Testis (tissue), 3 donors: ENCODE data around the gene DNER. TPM values are rescaled to one million over a fixed set of nuclear protein-coding genes. Genes with fewer than 3 reads are reported as not detected.

ENCODE experiments used
- DNase-seq: peaks from one replicate; pipeline ENCODE4 v3.0.0-alpha.2; 2019
- H3K27ac ChIP-seq, 2 donors: fragments of 200-600 bp; sonication (generic); one replicate each; pipeline ENCODE4 v1.5.1; 2019
- H3K27me3 ChIP-seq: fragments of 200-600 bp; sonication (generic); one replicate; pipeline ENCODE4 v1.5.1; 2019
- H3K36me3 ChIP-seq: fragments of 200-600 bp; sonication (generic); one replicate; pipeline ENCODE4 v1.5.1; 2017; ENCODE audit warnings: low read depth; ENCODE audit errors: missing control alignments
- H3K4me1 ChIP-seq: fragments of 200-600 bp; sonication (generic); one replicate; pipeline ENCODE4 v1.5.1; 2019
- H3K4me3 ChIP-seq, 2 donors: fragments of 200-600 bp; sonication (generic); one replicate each; pipeline ENCODE4 v1.5.1; 2017 to 2019
- H3K9me3 ChIP-seq: fragments of 200-600 bp; sonication (generic); one replicate; pipeline ENCODE4 v1.5.1; 2017
- CTCF ChIP-seq, 3 experiments: fragments of 450-650 bp in 2 of 3; fragments of 200-600 bp in 1 of 3; sonication (generic) in 1 of 3; IDR thresholded peaks; one replicate each; pipeline ENCODE4 v1.5.1; 2016 to 2019; ENCODE audit warnings: antibody characterized with exemption in 3 of 3, mild to moderate bottlenecking in 2 of 3, moderate library complexity in 1 of 3
- POLR2A ChIP-seq: fragments of 450-650 bp; IDR thresholded peaks from one replicate; pipeline ENCODE4 v1.6.1; 2017; ENCODE audit warnings: antibody characterized with exemption, mild to moderate bottlenecking, moderate library complexity
- WGBS, 2 donors: methylation state at CpG; one replicate each; pipeline ENCODE4 v1.1.5; 2018; 5-methylcytosine and 5-hydroxymethylcytosine counted together
- intact Hi-C: fragments of 100-400 bp; cut with DNase I; formaldehyde crosslinking; loops from one replicate; pipeline ENCODE4 v1.15.1; 2023; ENCODE audit warnings: low total_unique reads
- polyA plus RNA-seq: library from polyadenylated mRNA; stranded (reverse); fragments of 350-450 nt; fragmentation: Illumina TruSeq; extraction: RNeasy Lipid Tissue Mini Kit (QIAGEN cat#74804); gene quantifications from one replicate; pipeline ENCODE4 v1.2.3, GENCODE V29; 2014; ENCODE audit warnings: low read depth, low replicate concordance; ENCODE audit not compliant: insufficient read depth
- total RNA-seq, 2 donors: library from RNA; depleted of rRNA; stranded (reverse); fragments of >200 nt; gene quantifications; one replicate each; pipeline ENCODE4 v1.2.3, GENCODE V29; 2016

Gene DNER
- total and polyA plus RNA-seq, 3 donors from 2014 or later, result 2.0 to 4.8 (median 2.9) TPM

DNA sequence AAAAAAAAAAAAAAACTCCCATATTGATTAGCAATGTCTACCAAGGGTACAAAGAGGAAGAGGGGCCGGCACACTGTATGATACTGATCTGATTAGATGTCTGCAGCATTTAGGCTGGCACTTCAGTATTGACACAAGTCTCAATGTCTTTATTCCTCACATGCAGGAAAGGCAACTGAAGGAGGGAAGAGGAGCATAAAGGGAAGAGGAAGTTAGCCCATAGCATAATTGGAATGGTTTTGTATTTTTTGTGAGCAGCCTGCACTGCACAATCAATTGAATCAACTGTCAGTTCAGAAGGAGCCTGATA, 79.0 kb downstream of the DNER start:
- Histone ChIP-seq H3K27ac (no peak overlapping the region), H3K27me3 (no peaks in the 10 kb centered on the region), H3K4me3 (no peak overlapping the region), H3K36me3 (no peaks in the 10 kb centered on the region), H3K9me3 (no peaks in the 10 kb centered on the region), H3K4me1 (no peaks in the 10 kb centered on the region)
- intact Hi-C loops, result no loop called here
- 68 to 76% methylated on average over 1 of the region's 1 CpG for WGBS, 2 donors
- no peak for DNase-seq
- TF ChIP-seq CTCF (IDR thresholded peaks at IDR 0.05), result no peak
- TF ChIP-seq POLR2A, result no peak

GRCh38 chr2:229634601-229635370, 79.6 kb downstream of the DNER start:
- Histone ChIP-seq H3K27me3 (no peaks in the 10 kb centered on the region), H3K36me3 (no peaks in the 10 kb centered on the region), H3K4me3 (no peak overlapping the region), H3K4me1 (no peaks in the 10 kb centered on the region), H3K9me3 (no peaks in the 10 kb centered on the region), H3K27ac (no peak overlapping the region)
- no peak for DNase-seq
- TF ChIP-seq CTCF (IDR thresholded peaks at IDR 0.05) (no peak), POLR2A (no peak)
- intact Hi-C loops, result no loop called here
- 58 to 64% methylated on average over 9 of the region's 9 CpGs for WGBS, 2 donors

DNA sequence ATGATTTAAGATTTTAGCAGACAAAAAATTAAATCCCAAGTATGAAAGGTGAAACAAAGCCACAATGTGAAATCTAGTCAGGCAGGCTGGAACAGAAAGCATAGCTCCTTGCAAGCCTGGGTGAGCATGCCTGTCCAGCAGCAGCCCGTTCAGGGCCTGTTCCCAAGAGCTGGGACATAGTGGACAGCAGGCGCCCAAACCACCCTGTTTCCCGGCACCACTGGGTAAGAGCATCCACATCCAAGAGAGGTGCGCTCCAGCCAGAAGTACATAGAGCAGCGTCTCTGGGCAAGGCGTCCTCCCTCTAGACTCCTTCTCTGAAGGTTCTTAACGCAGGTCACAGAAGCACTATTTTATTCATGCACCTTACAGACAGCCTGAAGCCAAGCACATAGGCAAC, 80.8 kb downstream of the DNER start:
- intact Hi-C loops, result no loop called here
- no peaks in the 10 kb centered on the region for H3K27me3 ChIP-seq
- H3K4me1 ChIP-seq, result no peaks in the 10 kb centered on the region
- TF ChIP-seq CTCF (IDR thresholded peaks at IDR 0.05), result no peak
- TF ChIP-seq POLR2A, result no peak
- no peaks in the 10 kb centered on the region for H3K36me3 ChIP-seq
- H3K4me3 ChIP-seq, result no peak overlapping the region
- H3K9me3 ChIP-seq, result no peaks in the 10 kb centered on the region
- no peak for DNase-seq
- no peak overlapping the region for H3K27ac ChIP-seq
- 67 to 68% methylated on average over 7 of the region's 7 CpGs for WGBS, 2 donors

- H3K4me1 ChIP-seq, result no peaks in the 10 kb centered on the region
- no peaks in the 10 kb centered on the region for H3K27me3 ChIP-seq
- no peak for DNase-seq
- no peaks in the 10 kb centered on the region for H3K36me3 ChIP-seq
- H3K27ac ChIP-seq, result no peak overlapping the region
- no peak overlapping the region for H3K4me3 ChIP-seq
- H3K9me3 ChIP-seq, result no peaks in the 10 kb centered on the region
- intact Hi-C loops, result no loop called here
- TF ChIP-seq POLR2A (no peak), CTCF (IDR thresholded peaks at IDR 0.05) (no peak)
Measured at GRCh38 chr2:229629039-229629438, 85.3 kb downstream of the DNER start.

DNA sequence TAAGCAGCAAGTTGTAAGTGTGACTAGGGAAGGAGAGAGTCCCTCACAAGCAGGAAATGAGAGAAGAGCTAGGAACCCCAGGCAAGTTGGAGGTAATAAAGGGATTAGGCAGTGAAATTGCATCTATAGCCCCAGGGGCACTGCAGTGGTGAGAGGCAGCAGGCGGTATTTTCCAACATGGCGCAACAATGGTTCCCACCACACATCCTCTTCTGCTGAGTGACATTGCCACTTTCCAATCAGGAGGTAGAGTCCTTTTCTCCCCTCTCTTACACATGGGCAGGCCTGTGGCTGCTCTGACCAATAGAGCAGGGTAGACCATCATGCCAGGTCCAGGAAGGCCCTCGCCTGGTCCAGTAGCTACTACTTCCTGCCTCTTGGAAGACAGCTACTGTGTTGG, 86.6 kb downstream of the DNER start:
- WGBS, 2 donors, result 77 to 83% methylated on average over 3 of the region's 3 CpGs
- no peak overlapping the region for H3K4me3 ChIP-seq
- peaks cover 5% of the 10 kb centered on the region for H3K4me1 ChIP-seq
- H3K27me3 ChIP-seq, result no peaks in the 10 kb centered on the region
- no peak for DNase-seq
- intact Hi-C loops, result no loop called here
- no peak overlapping the region for H3K27ac ChIP-seq
- no peaks in the 10 kb centered on the region for H3K36me3 ChIP-seq
- no peaks in the 10 kb centered on the region for H3K9me3 ChIP-seq
- no peak for TF ChIP-seq POLR2A
- no peak for TF ChIP-seq CTCF (IDR thresholded peaks at IDR 0.05)
